GM15510 (cell line): ENCODE data around the gene CMIP.
A peak's percentile ranks its signal among the peaks of the same experiment; 100 is the strongest.

Experiments used
- POLR2A ChIP-seq: IDR thresholded peaks from 3 replicates; pipeline ENCODE4 v1.6.1; 2011; ENCODE audit warnings: borderline replicate concordance; ENCODE audit not compliant: insufficient read length; ENCODE audit errors: extremely low read depth

CMIP gene

DNA sequence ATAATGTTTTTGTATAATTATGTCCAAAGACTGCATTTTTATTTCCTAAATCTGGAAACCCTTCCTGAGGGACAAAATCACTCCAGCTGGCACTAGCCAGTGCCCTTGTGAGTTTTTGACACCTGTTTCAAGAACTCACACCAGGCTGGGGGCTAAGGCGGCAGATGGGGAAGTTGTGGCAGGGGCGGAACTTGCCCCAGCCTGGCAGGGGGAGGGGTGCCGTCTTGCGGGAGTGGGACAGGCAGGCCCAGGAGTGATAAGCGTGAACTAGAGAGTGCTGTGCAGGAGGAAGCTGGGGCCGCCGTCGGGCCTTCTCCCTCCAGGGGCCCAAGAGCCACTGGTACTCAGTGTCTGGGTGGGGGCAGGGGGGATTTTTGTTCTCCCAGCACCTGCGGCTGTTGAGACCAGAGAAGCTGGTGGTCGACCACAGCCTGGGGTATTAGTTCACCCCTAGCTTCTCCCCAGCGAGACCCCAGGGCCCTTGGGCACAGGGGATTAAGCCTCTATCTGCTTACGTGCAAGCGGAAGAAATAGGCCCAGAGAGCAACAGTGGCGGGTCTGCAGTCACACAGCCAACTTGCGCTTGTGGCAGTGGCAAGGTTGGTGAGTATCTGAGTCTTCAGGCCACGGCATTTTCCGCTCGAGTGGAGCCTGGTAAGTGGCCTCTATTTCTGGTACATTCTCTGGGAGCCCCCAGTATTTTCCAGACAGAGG lies 294.3 kb downstream of the CMIP start:
- TF ChIP-seq POLR2A: peak; percentile 27

DNA sequence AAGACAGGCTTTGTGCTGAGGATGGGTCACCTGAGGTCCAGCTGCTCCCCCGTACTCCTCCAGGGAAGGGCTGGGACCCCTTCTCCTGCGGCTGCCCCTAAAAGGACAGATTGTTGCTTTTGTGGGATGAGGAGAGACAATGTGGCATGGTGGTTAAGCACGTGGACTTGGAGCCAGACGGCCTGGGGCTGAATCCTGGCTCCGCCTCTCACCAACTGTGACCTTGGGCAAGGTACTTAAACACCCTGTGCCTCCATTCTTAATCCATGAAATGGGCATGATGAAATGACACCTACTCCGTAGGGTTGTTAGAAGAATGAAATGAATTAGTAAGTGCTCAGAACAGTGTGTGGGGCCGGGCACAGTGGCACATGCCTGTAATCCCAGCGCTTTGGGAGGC lies 294.9 kb downstream of the CMIP start:
- no peak for TF ChIP-seq POLR2A

DNA sequence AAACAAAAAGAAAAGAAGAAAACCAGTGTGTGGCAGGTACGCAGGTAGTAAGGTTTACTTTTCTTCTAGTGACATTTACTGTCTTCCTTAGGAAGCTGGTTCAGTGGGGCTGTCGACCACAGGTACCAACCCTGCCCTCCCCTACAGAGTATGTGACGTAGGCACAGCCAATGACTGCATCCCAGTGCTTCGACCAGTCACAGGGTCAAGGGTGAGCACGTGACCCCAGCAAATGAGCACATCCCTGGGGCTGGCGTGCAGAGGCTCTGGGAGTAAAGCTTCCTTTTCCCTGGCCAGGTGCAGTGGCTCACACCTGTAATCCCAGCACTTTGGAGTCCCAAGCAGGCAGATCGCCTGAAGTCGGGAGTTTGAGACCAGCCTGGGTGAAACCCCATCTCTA lies 295.6 kb downstream of the CMIP start:
- TF ChIP-seq POLR2A: peak; percentile 44

DNA sequence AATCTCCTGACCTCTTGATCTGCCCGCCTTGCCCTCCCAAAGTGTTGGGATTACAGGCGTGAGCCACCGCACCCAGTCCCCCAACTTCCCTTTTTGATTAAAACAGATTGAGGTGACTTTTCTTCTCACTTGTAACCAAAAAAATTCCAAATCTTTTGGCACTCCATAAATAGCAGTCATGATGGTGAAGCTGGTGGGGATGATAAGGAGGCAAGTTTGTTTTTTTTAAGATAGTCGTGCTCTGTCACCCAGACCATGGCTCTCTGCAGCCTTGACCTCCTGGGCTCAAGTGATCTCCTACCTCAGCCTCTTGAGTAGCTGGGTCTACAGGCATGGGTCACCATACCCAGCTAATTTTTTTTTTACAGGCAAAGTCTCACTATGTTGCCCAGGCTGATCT lies 299.8 kb downstream of the CMIP start:
- no peak for TF ChIP-seq POLR2A

DNA sequence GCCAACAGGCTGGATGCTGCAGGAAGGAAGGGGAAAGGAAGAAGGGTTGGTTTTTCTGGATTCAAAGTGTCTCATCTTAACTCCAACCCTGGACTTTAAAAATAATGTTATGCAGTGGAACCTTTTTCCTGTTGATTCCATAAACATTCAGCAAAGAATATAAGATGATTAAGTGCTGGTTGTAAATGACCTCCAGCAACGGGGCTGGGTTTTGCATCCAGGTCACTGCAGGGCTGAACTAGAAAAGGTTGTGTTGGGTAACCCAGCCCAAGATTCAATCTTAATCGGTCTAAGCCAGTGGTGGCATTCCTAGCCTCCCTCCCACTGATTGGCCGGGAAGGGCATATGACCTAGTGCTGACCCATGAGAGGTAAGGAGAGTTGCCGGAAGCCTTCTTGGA lies 300.3 kb downstream of the CMIP start:
- no peak for TF ChIP-seq POLR2A

DNA sequence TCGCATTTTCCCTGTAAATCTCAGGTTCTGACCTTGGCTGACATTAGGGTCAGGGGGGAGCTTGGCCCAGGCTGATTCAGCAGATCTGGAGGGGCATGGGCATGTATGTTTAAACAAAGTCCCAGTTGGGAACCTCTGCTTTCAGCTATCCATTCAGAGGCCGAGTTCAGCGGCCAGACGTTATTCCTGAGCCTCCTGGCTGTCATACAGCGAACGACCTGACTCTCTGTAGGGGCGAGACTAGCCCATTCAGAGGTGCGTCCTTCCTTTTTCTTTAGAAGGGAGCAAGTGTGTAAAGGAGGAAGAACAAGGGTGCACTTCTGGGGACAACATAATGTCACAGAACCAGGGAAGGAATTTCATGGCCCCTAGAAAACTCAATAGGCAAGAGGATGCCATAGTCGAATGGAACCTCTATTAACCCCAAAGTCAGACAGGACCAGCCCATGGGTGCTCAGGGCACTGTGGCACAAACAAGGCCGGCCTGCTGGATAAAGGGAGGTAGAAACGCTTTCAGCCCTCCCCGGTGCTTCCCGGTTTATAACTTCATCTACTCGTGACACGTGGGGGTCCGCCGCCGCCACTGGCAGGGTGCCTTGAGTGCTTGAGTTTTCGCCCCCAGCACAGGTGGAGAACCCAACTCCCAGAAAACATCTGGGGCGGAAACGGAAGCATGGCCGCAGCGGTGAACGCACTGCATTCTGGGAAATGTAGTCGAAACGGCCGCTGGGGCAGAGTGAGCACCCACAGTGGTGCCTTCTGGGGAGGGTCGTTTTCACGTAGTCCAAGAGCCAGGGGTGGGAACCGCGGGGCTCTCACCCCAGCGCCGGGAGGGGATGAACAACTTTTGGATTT lies 301.3 kb downstream of the CMIP start:
- TF ChIP-seq POLR2A: peak; percentile 64

DNA sequence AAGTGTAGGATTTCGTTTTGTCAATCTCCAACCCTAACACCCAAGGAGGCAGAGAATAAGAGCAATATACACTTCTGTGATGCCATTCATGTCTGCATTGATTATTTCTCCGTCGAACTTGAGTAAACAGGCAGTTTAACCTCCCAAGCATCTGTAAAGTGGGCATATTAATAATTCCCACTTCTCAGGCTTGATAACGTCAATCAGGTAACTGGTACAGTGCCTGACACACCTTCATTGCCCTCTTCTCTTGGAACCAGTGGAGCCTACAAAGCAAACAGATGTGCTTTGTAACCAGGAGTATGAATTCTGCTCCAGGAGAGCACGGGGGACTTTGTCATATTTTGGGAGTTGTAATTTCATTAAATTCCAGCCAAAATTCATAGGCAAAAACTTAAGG lies 302.0 kb downstream of the CMIP start:
- TF ChIP-seq POLR2A: no peak

DNA sequence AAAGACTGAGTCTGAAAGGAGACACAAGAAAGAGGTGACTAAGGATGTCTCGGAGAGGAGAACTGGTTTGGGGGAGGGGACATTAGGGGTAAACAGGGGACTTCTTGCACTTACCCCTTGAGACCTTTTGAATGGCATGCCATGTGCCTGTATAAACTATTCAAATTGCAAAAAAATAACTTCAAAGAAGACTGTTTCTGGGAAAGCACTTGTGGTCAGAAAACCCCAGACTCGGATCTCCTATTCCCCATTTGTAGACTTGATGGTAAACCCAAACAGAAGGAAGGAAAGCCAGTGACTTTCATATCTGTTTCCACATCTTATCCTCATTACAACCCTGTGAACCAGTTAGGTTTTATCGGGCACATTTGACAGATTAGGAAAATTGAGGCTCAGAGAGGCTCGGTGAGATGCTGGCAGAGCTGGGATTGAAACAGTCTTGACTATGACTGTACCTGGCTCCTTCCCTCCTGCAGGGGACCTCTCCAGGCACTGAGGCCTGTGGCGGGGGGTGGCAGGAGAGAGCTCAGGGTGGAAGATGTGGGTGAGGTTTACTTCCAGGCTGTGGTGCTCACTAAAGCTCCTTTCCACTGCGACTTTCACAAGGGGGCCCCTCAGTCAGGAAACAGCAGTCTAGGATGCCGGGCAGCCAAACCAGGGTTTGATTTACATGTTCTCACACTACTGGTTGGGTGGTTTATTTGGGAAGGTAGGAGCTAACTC lies 304.0 kb downstream of the CMIP start:
- no peak for TF ChIP-seq POLR2A

DNA sequence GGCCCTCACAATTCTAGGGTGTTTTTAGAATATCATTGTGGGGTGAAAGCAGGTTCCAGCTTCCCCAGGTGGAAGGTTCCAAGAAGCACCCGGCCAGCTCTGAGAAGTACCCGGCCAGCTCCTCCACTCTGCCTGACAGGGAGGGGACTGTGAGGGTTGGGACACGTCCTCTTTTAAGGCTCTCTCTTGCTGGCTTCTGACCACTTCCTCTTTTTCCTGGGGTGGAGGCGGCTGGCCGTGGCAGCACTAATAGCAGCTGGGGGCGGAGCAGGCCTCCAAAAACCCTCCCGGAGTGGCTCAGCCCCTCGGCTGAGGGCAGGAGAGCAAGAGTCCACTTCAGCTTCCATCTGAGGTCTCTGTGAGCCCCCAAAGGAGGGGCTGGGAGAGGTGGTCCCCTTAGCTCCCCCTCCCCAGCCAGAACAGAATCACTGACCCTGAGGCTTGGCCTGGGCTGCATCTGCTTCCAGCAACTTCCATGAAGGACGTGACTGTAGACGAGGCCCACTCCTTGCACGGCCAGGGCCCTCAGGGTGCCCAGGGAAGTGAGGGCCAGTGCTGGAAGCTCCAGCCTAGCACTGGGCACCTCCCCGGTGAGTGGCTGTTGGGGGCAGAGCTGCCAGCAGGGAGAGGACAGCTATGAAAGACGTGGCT lies 307.7 kb downstream of the CMIP start:
- peak; percentile 70 for TF ChIP-seq POLR2A

DNA sequence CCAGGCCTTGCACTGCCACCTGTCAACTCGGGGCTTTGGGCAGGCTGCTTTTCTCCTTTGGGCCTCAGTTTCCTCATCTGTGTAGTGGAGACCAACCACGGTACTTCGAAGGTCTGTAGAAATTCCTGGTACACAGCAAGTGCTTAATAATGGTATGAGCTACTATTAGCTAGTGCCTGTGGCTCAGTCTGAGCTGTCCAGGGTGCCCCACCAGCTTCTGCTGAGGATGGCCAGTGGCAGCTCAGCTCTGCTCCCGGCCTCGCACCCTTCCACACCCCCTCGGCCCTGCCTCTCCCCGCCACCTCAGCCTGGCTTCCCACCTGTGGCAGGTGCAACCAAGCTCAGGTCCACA lies 308.2 kb downstream of the CMIP start:
- TF ChIP-seq POLR2A: no peak

DNA sequence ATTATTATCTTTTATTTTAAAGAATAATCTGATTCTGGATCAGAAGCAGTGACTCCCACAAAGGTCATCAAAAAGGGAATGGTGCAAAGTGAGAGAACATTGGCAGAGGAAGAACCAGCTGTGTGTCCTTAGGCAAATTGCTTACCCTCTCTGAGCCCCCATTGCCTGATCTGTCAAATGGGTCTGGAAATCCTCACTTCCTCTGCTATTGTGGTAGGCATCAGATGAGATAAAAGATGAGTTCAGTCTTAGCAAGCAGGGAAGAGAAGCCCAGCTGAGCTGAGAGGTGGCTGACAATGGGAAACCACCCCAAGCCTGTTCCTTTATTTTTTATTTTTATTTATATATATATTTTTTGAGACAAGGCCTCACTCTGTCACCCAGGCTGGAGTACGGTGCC lies 310.2 kb downstream of the CMIP start:
- no peak for TF ChIP-seq POLR2A

DNA sequence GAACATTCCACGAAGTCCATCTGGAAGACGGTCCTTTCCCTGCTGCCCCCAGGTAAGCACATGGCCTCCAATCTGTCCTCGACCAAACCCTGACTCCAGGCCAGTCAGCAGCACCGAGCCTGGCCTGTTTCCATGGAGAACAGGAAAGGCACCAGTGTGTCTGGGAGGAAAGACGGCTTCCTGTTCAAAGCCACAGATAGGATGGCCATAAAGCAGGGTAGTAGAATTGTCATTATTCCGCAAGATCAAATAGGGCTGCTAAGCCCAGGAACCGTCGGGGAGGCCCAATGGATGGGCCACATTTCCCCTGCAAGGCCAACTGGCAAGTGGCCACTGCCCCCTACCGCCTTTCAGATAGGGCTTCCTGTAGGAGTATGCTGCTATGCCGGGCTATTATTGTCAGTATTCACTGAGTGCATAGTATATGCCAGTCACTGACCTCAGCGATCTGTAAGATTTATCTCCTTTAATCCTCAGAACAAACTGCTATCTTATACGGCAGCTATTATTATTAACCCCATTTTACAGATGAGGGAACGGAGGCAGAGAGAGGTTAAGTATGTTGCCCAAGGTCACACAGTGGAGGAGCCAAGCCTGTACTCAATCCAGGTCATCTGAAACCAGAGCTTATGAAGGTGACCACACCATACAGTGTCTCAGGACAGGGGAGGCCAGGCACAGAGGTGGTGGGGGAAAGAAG lies 311.5 kb downstream of the CMIP start:
- TF ChIP-seq POLR2A: no peak

DNA sequence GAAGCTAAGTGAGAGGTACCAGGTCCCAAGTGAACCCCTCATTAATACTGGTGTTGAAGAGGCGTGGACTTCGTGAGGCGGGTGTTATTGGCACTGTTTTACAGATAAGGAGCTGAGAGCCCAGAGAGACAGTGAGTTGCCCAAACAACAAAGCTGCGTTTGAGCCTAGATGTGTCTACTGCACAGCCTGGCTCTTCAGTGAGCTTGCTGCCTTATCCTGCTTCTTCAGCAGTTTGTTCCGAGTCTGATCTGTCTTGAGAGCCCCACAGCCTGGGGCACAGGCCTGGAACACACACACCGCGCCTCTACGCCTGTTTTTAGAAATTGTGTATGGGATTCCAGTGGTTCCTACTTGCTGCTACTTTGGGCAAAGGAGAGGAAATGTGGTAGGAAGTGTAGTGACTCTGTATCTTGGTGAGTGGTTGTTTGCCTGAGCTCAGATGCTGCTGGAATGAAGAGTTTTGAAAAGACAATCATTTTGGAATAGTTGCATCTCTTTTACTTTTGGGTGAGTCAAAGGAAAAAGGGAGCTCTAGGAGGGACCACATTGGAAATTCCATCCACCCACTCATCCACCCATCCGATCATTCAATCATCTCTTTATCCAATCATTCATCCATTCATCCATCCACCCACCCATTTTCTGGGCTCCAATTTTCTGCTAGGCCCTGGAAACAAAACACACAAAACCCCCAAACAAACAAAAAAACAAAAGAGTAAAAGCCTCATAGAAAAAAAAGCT lies 312.2 kb downstream of the CMIP start:
- no peak for TF ChIP-seq POLR2A

DNA sequence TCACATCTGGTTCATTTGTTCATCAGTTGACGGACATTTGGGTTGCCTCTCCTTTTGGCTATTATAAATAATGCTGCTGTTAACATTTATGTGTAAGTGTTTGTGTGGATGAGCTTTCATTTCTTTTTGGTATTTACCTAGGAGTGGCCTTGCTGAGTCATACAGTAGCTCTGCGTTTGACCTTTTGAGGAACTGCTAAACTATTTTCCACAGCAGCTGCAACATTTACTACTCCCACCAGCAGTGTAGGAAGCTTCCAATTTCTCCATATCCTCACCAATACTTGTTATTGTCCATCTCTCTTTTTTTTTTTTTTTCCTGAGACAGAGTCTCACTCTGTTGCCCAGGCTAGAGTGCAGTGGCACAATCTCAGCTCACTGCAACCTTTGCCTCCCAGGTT lies 313.8 kb downstream of the CMIP start:
- TF ChIP-seq POLR2A: no peak
